SK-N-MC (cell line): Measurements from ENCODE around the gene CACNA2D4.

ENCODE experiments used
- DNase-seq: peaks from one replicate; pipeline ENCODE4 v3.0.0-alpha.2; 2011; ENCODE audit warnings: low read depth, low spot score
- H3K27ac ChIP-seq: fragments of 200-600 bp; sonication (generic); 2 replicates; pipeline ENCODE4 v1.5.1; 2016; ENCODE audit warnings: mixed run types
- H3K36me3 ChIP-seq: fragments of 200-600 bp; sonication (generic); 2 replicates; pipeline ENCODE4 v1.6.1; 2017; ENCODE audit warnings: antibody characterized with exemption, low read length, mixed read lengths; ENCODE audit not compliant: insufficient read depth
- H3K4me3 ChIP-seq: fragments of 200-600 bp; sonication (generic); 2 replicates; pipeline ENCODE4 v1.5.1; 2016
- H3K9ac ChIP-seq: fragments of 200-600 bp; sonication (generic); 2 replicates; pipeline ENCODE4 v1.8.0; 2017; ENCODE audit warnings: mixed run types, mixed read lengths; ENCODE audit not compliant: insufficient read length
- H3K9me3 ChIP-seq: fragments of 200-600 bp; sonication (generic); 2 replicates; pipeline ENCODE4 v1.6.1; 2017; ENCODE audit warnings: low read depth, mild to moderate bottlenecking, antibody characterized with exemption, low read length, moderate library complexity, mixed read lengths
- EZH2 ChIP-seq: fragments of 200-600 bp; sonication (generic); IDR thresholded peaks from one replicate; pipeline ENCODE4 v1.6.1; 2017; ENCODE audit warnings: antibody characterized with exemption
- FOXP2 ChIP-seq: optimal IDR thresholded peaks from 2 replicates; pipeline ENCODE3; 2011; ENCODE audit warnings: mild to moderate bottlenecking, moderate library complexity; ENCODE audit not compliant: insufficient read depth; ENCODE audit errors: extremely low read length, control extremely low read depth
- POLR2AphosphoS5 ChIP-seq: IDR thresholded peaks from 2 replicates; pipeline ENCODE4 v1.6.1; 2012; ENCODE audit warnings: mild to moderate bottlenecking, low read depth, low read length, borderline replicate concordance

Gene CACNA2D4

DNA sequence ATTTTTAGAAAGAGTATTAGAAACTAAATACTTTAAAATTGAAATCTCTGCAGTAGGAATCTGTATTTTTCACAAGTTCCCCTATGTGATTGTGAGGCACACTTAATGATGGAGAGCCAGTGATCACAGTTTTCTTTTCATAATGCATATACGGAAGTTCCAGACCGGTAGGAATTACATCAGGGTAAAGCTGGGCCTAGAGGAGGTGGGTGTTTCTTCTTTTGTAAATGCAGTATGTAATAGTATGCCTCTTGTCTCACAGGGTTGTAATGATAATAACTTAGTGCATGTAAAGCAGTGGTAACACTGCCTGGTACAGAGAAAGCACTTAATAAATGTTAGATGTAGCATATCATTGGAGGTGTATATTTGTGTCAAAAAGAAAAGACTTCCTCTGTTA, 155.3 kb downstream of the CACNA2D4 start:
- TF ChIP-seq FOXP2: no peak
- no peak for TF ChIP-seq EZH2
- no peak for TF ChIP-seq POLR2AphosphoS5
- no peak for DNase-seq

DNA sequence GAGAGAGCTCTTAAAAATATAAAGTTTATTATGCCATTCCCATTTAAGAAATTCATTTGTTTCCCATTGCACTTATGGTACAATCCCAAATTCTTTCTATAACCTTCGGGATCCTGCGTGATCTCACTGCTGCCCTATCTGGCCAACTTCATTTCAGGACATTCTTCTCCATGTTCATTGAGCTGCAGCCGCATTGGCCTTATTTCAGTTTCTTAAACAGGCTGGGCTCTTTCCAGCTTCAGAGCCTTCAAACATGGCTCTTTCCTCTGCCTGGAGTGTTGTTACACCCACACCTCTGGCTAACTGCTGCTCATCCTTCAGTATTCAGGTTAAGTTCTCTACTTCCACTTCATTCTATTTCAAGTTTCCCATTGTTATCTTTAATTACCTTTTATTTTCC, 156.6 kb downstream of the CACNA2D4 start:
- H3K9me3 ChIP-seq: no peaks in the 10 kb centered on the region
- H3K4me3 ChIP-seq: no peak overlapping the region
- TF ChIP-seq FOXP2 (no peak), EZH2 (no peak), POLR2AphosphoS5 (no peak)
- peaks cover 23% of the 10 kb centered on the region for H3K36me3 ChIP-seq
- H3K27ac ChIP-seq: no peak overlapping the region
- no peak for DNase-seq
- H3K9ac ChIP-seq: no peak overlapping the region

More for the DNA sequence above, 155.3 kb downstream of the CACNA2D4 start:
- Histone ChIP-seq H3K36me3 (peaks cover 13% of the 10 kb centered on the region), H3K4me3 (no peak overlapping the region), H3K9ac (no peak overlapping the region), H3K27ac (no peak overlapping the region), H3K9me3 (no peaks in the 10 kb centered on the region)

DNA sequence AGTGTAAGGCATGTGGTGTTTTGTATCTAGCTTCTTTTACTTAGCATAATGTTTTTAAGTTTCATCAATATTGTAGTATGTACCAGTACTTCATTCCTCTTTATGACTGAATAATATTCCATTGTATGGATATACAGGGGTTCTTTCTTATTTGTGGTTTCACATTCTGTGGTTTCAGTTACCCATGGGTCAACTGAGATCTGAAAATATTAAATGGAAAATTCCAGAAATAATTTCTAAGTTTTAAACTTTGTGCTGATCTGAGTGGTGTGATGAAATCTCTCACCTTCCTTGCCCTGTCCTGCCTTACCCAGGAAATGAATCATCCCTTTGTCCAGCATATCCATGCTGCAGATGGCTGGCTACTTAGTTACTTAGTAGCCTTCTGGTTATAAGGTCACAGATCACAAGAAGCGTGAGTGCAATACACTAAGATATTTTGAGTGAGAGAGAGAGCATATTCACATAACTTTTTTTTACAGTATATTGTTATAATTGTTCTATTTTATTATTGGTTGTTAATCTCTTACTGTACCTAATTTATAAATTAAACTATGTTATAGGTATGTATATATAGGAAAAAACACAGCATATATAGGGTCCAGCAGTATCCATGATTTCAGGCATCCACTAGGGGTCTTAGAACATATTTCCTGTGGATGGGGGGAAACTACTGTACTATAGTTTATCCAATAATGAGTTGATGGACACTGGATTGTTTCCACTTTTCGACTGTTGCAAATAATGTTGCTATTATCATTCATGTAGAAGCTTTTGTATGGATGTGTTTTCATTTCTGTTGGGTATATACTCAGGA, 157.7 kb downstream of the CACNA2D4 start:
- Histone ChIP-seq H3K9ac (no peak overlapping the region), H3K9me3 (no peaks in the 10 kb centered on the region), H3K4me3 (no peak overlapping the region), H3K36me3 (peaks cover 27% of the 10 kb centered on the region), H3K27ac (no peak overlapping the region)
- TF ChIP-seq EZH2 (no peak), FOXP2 (no peak), POLR2AphosphoS5 (no peak)
- no peak for DNase-seq

DNA sequence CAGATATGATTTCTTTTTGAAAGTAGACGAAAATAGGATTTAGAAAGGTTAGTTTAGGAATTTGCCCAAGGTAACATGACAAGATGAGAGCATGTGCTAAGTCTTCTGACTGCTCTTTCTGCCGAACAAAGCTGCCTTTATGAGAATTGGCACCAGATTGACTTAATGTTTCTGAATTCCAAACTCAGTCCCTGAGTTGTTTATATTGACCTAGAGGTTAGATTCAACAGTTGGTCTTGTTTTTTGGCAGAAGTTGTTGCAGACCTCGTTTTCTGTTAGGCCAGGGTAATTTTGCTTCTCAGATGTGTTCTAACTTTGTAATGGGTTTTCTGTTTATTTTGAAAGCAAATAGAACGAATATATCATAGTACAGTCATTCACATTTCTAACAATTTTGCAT, 159.6 kb downstream of the CACNA2D4 start:
- DNase-seq: no peak
- TF ChIP-seq EZH2 (no peak), POLR2AphosphoS5 (no peak), FOXP2 (no peak)
- H3K27ac ChIP-seq: no peak overlapping the region; the same call in 1 of the 2 replicates
- no peaks in the 10 kb centered on the region for H3K9me3 ChIP-seq
- peaks cover 37% of the 10 kb centered on the region for H3K36me3 ChIP-seq
- no peak overlapping the region for H3K4me3 ChIP-seq
- no peak overlapping the region for H3K9ac ChIP-seq

DNA sequence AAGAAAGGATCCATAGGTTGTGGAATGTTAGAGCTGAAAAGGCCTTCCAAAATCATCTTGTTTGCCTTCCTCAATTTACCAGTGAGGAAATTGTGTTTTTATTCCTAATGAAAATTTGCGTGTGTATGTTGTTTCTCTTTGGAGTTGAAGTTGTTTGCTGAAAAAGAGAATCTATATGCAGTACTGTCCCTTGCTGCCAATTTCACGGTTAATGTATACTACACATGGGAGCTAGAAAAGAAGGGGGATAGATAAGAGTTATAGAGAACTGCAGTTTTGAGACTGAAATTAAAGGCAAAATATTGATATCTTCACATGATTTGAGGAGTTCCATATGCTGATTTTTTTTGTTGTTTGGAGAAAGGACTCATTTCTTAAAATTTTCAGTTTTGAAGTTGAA, 160.1 kb downstream of the CACNA2D4 start:
- Histone ChIP-seq H3K27ac (no peak overlapping the region; the same call in 1 of the 2 replicates), H3K4me3 (no peak overlapping the region), H3K36me3 (peaks cover 37% of the 10 kb centered on the region), H3K9me3 (no peaks in the 10 kb centered on the region), H3K9ac (no peak overlapping the region)
- DNase-seq: no peak
- TF ChIP-seq EZH2: no peak
- TF ChIP-seq FOXP2: no peak
- no peak for TF ChIP-seq POLR2AphosphoS5

DNA sequence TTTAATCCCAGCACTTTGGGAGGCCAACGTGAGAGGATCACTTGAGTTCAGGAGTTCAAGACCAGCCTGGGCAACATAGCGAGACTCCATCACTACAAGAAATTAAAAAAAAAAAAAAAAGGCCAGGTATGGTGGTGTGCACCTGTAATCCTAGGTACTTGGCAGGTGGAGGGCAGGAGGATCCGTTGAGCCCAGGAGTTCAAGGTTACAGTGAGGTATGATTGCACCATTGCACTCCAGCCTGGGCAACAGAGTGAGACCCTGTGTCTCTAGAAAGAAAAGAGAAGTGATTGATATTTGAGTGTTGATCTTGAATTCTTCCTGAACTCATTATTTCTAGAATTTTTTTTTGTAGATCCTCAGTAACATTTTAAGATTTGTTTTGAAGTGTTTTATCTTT, 168.2 kb downstream of the CACNA2D4 start:
- DNase-seq: no peak
- no peak overlapping the region for H3K27ac ChIP-seq
- peaks cover 8% of the 10 kb centered on the region; the same call in 1 of the 2 replicates for H3K9me3 ChIP-seq
- peaks cover 38% of the 10 kb centered on the region for H3K36me3 ChIP-seq
- no peak overlapping the region for H3K4me3 ChIP-seq
- H3K9ac ChIP-seq: no peak overlapping the region
- no peak for TF ChIP-seq POLR2AphosphoS5
- no peak for TF ChIP-seq FOXP2
- no peak for TF ChIP-seq EZH2

DNA sequence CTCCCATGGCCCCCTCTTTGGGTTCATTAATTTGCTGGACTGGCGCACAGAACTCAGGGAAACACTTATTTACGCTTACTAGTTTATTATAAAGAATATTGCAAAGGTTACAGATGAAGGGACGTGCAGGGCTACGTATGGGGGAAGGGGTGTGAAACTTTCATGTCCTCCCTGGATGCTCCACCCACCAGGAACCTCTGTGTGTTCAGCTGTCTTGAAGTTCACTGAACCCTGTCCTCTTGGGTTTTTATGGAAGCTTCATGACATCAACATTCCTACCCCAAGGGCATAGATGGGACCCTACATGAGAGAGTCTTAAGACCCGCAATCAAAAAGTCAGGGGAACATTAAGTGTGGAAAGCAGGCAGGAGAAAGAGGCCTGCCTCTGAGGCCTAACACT, 169.4 kb downstream of the CACNA2D4 start:
- H3K36me3 ChIP-seq: peaks cover 37% of the 10 kb centered on the region
- H3K4me3 ChIP-seq: no peak overlapping the region
- H3K27ac ChIP-seq: no peak overlapping the region
- peaks cover 8% of the 10 kb centered on the region; the same call in 1 of the 2 replicates for H3K9me3 ChIP-seq
- no peak overlapping the region for H3K9ac ChIP-seq
- DNase-seq: no peak
- TF ChIP-seq POLR2AphosphoS5: no peak
- no peak for TF ChIP-seq EZH2
- no peak for TF ChIP-seq FOXP2

DNA sequence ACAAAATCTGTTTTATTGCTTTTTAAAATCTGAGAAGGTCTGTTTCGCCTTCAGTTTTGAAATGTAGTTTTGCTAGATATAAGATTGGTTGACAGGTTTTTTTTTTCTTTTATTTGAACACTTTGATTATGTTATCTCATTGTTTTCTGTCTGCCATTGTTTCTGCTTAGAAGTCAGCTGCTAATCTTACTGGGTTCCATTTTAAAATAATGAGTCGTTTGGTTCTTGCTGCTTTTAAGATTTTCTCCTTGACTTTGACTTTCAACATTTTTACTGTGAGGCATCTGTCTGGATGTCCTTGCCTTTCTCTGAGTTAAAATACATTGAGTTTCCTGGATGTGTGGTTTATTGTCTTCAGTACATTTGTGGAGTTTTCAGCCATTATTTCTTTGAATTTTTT, 170.8 kb downstream of the CACNA2D4 start:
- Histone ChIP-seq H3K9ac (no peak overlapping the region), H3K36me3 (peaks cover 36% of the 10 kb centered on the region), H3K27ac (no peak overlapping the region), H3K4me3 (no peak overlapping the region), H3K9me3 (peaks cover 9% of the 10 kb centered on the region; the same call in 1 of the 2 replicates)
- no peak for DNase-seq
- no peak for TF ChIP-seq FOXP2

DNA sequence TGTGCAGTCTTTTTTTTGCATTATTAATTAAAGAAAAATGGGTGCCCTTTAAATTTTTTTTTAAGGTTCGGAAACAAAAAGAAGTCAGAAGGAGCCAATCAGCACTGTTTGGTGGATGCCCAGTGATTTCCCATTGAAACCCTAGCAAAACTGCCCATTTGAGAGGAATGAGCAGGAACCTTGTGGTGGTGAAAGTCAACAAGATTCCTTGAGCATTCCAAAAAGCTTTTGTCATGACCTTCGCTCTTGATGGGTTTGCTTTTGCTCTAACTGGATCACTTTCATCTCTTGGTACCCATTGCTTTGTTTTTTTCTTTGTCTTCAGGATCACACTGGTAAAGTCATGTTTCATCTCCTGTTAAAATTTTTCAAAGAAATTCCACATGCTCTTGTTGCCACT, 173.5 kb downstream of the CACNA2D4 start:
- Histone ChIP-seq H3K9ac (no peak overlapping the region), H3K9me3 (peaks cover 13% of the 10 kb centered on the region; the same call in 1 of the 2 replicates), H3K4me3 (no peak overlapping the region), H3K27ac (no peak overlapping the region), H3K36me3 (peaks cover 33% of the 10 kb centered on the region)
- no peak for TF ChIP-seq EZH2
- TF ChIP-seq POLR2AphosphoS5: no peak
- no peak for TF ChIP-seq FOXP2
- DNase-seq: no peak
